ENCODE data around the gene DENND1A. TPM values are rescaled to one million over a fixed set of nuclear protein-coding genes. Genes with fewer than 3 reads are reported as not detected.

DENND1A gene
- total and polyA plus RNA-seq, 2 experiments from 2014 or later, result 13.1 to 28.7 TPM

DNA sequence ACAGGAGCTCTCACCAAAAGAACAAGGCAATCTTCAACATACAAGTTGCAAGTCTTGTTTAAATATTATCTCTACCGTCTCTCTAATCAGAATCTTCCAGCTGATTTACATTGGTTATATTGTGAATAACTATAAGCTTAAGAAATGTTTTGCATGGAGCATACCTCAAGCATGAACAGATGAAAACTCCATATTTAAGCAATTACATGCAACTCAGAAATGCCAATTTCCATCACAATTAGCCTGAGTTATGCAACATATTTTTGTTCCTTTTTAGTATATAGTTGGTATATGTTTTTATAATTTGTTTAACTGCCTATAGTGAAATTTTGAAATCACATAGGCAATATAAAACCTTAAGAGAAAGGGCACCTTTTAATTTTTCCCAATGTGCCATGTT, 142.5 kb downstream of the DENND1A start:
- H3K36me3 Mint-ChIP-seq (ENCODE audit: low read depth), result no peaks in the 10 kb centered on the region
- ATAC-seq, result no peak
- DNase-seq (ENCODE audit: low spot score), result no peak

More for the DNA sequence above, 142.5 kb downstream of the DENND1A start:
- Histone ChIP-seq H4K20me1 (replicated peaks; ENCODE audit: insufficient read depth) (no peaks in the 10 kb centered on the region), H2AFZ (no peak overlapping the region), H3K4me1 (ENCODE audit: insufficient read depth) (no peaks in the 10 kb centered on the region), H3K9me2 (ENCODE audit: insufficient read depth) (no peaks in the 10 kb centered on the region), H3K27me3 (ENCODE audit: insufficient read depth) (no peaks in the 10 kb centered on the region), H3K4me2 (no peak overlapping the region), H3F3A (replicated peaks; ENCODE audit: low read depth) (no peaks in the 10 kb centered on the region), H3K27ac (ENCODE audit: low read depth) (no peak overlapping the region), H3K4me3 (no peak overlapping the region), H3K36me3 (ENCODE audit: insufficient read depth) (no peaks in the 10 kb centered on the region), H3K79me2 (replicated peaks; ENCODE audit: insufficient read depth) (no peaks in the 10 kb centered on the region)
- no peak overlapping the region for H3K27ac Mint-ChIP-seq
- peaks cover 5% of the 10 kb centered on the region; the same call in 2 of the 3 replicates for H3K4me1 Mint-ChIP-seq
- no peaks in the 10 kb centered on the region for H3K9me3 Mint-ChIP-seq
- H3K27me3 Mint-ChIP-seq (ENCODE audit: insufficient read depth, low read depth, poor library complexity), result no peaks in the 10 kb centered on the region
- TF ChIP-seq EZH2 (IDR thresholded peaks at IDR 0.05; ENCODE audit: low read depth, unreplicated experiment), result no peak
- TF ChIP-seq, protein P1, sequence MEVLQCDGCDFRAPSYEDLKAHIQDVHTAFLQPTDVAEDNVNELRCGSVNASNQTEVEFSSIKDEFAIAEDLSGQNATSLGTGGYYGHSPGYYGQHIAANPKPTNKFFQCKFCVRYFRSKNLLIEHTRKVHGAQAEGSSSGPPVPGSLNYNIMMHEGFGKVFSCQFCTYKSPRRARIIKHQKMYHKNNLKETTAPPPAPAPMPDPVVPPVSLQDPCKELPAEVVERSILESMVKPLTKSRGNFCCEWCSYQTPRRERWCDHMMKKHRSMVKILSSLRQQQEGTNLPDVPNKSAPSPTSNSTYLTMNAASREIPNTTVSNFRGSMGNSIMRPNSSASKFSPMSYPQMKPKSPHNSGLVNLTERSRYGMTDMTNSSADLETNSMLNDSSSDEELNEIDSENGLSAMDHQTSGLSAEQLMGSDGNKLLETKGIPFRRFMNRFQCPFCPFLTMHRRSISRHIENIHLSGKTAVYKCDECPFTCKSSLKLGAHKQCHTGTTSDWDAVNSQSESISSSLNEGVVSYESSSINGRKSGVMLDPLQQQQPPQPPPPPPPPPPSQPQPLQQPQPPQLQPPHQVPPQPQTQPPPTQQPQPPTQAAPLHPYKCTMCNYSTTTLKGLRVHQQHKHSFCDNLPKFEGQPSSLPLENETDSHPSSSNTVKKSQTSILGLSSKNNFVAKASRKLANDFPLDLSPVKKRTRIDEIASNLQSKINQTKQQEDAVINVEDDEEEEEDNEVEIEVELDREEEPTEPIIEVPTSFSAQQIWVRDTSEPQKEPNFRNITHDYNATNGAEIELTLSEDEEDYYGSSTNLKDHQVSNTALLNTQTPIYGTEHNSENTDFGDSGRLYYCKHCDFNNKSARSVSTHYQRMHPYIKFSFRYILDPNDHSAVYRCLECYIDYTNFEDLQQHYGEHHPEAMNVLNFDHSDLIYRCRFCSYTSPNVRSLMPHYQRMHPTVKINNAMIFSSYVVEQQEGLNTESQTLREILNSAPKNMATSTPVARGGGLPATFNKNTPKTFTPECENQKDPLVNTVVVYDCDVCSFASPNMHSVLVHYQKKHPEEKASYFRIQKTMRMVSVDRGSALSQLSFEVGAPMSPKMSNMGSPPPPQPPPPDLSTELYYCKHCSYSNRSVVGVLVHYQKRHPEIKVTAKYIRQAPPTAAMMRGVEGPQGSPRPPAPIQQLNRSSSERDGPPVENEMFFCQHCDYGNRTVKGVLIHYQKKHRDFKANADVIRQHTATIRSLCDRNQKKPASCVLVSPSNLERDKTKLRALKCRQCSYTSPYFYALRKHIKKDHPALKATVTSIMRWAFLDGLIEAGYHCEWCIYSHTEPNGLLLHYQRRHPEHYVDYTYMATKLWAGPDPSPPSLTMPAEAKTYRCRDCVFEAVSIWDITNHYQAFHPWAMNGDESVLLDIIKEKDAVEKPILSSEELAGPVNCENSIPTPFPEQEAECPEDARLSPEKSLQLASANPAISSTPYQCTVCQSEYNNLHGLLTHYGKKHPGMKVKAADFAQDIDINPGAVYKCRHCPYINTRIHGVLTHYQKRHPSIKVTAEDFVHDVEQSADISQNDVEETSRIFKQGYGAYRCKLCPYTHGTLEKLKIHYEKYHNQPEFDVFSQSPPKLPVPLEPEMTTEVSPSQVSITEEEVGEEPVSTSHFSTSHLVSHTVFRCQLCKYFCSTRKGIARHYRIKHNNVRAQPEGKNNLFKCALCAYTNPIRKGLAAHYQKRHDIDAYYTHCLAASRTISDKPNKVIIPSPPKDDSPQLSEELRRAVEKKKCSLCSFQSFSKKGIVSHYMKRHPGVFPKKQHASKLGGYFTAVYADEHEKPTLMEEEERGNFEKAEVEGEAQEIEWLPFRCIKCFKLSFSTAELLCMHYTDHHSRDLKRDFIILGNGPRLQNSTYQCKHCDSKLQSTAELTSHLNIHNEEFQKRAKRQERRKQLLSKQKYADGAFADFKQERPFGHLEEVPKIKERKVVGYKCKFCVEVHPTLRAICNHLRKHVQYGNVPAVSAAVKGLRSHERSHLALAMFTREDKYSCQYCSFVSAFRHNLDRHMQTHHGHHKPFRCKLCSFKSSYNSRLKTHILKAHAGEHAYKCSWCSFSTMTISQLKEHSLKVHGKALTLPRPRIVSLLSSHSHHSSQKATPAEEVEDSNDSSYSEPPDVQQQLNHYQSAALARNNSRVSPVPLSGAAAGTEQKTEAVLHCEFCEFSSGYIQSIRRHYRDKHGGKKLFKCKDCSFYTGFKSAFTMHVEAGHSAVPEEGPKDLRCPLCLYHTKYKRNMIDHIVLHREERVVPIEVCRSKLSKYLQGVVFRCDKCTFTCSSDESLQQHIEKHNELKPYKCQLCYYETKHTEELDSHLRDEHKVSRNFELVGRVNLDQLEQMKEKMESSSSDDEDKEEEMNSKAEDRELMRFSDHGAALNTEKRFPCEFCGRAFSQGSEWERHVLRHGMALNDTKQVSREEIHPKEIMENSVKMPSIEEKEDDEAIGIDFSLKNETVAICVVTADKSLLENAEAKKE (CRISPR knock-in tag; IDR thresholded peaks at IDR 0.05), result no peak
- TF ChIP-seq EZH2phosphoT487 (IDR thresholded peaks at IDR 0.05; ENCODE audit: unreplicated experiment), result no peak
- no peak for TF ChIP-seq ZNF331 (CRISPR knock-in tag; IDR thresholded peaks at IDR 0.05; ENCODE audit: low read depth)
- TF ChIP-seq, protein P2, sequence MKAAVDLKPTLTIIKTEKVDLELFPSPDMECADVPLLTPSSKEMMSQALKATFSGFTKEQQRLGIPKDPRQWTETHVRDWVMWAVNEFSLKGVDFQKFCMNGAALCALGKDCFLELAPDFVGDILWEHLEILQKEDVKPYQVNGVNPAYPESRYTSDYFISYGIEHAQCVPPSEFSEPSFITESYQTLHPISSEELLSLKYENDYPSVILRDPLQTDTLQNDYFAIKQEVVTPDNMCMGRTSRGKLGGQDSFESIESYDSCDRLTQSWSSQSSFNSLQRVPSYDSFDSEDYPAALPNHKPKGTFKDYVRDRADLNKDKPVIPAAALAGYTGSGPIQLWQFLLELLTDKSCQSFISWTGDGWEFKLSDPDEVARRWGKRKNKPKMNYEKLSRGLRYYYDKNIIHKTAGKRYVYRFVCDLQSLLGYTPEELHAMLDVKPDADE (IDR thresholded peaks at IDR 0.05), result no peak
- TF ChIP-seq, protein P3, sequence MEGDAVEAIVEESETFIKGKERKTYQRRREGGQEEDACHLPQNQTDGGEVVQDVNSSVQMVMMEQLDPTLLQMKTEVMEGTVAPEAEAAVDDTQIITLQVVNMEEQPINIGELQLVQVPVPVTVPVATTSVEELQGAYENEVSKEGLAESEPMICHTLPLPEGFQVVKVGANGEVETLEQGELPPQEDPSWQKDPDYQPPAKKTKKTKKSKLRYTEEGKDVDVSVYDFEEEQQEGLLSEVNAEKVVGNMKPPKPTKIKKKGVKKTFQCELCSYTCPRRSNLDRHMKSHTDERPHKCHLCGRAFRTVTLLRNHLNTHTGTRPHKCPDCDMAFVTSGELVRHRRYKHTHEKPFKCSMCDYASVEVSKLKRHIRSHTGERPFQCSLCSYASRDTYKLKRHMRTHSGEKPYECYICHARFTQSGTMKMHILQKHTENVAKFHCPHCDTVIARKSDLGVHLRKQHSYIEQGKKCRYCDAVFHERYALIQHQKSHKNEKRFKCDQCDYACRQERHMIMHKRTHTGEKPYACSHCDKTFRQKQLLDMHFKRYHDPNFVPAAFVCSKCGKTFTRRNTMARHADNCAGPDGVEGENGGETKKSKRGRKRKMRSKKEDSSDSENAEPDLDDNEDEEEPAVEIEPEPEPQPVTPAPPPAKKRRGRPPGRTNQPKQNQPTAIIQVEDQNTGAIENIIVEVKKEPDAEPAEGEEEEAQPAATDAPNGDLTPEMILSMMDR (conservative IDR thresholded peaks at IDR 0.05; ENCODE audit: low read depth in 2 of 2), result no peak
- H3K4me3 Mint-ChIP-seq, result no peak overlapping the region
